CD4-positive, alpha-beta T cell treated with Interleukin-4 for 1 hour (primary cell): Measurements from ENCODE around the gene LPCAT3.
"Not testable (repeated sequence)": the region's sequence is repeated elsewhere in the genome, so short reads cannot be mapped to it uniquely, and the experiment has no call there.

ENCODE experiments used
- DNase-seq, 2 donors: peaks; one replicate each; pipeline ENCODE4 v3.0.0-alpha.2; 2020 to 2022

LPCAT3 gene

DNA sequence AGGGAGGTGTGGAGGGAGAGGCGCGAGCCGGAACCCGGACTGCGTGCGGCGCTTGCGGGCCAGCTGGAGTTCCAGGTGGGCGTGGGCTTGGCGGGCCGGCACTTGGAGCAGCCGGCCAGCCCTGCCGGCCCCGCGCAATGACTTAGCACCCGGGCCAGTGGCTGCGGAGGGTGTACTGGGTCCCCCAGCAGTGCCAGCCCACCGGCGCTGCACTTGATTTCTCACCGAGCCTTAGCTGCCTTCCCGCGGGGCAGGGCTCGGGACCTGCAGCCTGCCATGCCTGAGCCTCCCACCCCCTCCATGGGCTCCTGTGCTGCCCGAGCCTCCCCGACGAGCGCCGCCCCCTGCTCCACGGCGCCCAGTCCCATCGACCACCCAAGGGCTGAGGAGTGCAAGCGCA, 19.1 kb upstream of the LPCAT3 start:
- DNase-seq = not testable (repeated sequence)

DNA sequence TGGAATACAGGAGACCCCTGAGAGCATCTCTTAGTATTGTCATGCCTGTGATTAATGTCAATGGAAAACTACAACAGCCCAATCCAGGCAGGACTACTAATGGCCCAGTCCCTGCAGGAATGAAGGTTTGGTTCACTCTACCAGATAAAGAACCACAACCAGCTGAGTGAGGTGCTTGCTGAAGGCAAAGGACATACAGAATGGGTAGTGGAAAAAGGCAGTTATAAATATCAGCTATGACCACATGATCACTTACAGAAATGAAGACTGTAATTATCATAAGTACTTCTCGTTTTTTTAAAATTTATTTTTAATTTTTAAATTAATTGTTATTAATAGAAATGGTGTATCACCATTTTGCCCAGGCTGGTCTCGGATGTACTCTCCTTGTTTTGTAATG, 17.2 kb upstream of the LPCAT3 start:
- no peak for DNase-seq

DNA sequence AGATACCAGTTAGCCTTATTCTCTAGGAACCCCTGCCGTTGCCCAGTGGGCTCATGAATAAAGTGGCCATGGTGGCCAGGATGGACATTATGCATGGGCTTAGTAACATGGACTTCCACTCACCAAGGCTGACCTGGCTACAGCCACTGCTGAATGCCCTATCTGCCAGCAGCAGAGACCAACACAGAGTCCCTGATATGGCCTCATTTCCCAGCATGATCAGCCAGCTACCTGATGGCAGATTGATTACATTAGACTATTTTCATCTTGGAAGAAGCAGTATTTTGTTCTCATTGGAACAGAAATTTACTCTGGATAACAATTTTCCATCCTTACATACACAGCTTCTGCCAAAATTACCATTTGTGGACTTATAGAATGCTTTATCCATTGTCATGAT, 16.2 kb upstream of the LPCAT3 start:
- no peak for DNase-seq

DNA sequence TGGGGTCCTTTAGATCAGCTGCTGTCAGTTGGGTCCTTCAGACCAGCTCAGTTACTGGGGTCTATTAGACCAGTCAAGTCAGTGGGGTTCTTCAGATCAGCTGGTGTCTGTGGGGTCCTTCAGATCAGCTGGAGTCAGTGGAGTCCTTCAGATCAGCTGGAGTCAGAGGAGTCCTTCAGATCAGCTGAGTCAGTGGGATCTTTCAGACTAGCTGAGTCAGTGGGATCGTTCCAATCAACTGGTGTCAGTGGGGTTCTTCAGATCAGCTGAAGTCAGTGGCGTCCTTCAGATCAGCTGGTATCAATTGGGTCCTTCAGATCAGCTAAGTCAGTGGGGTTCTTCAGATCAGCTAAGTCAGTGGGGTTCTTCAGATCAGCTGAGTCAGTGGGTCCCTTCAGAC, 14.7 kb upstream of the LPCAT3 start:
- no peak for DNase-seq

DNA sequence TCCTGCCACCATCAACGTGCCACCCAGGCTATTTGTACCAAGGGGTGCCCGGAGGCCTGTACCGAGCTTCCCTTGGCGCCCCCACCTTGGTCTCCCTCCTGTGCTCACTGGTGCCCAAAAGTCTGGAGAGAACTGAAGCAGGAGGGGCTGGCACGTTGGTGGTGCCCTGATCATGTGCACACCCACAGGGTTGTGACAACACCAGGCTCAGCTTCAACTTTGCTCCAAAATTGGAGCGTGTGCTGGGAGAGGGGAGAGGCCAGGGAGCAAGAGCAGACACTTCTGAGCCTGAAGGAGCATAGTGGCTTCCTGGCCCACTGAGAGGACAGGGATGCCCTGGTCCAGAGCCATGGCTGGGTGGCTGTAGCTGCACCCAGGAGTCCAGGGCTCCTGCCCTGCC, 13.0 kb upstream of the LPCAT3 start:
- no peak for DNase-seq

DNA sequence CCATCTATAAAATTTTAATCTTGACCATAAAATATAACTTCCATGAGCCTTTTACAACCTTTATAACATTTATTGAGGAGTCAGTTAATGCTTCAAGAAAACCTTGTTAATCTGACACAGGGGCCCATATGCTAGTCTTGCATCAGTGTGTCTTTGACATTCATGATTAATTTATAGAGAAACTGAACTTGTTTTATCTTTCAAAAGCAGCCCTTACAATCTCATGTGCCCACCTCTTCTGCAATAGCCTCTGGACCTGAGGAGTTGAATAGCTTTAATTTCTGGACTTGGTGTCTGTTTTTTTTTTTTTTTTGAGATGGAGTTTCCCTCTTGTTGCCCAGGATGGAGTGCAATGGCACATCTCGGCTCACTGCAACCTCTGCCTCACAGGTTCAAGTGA, 8.6 kb upstream of the LPCAT3 start:
- no peak for DNase-seq

DNA sequence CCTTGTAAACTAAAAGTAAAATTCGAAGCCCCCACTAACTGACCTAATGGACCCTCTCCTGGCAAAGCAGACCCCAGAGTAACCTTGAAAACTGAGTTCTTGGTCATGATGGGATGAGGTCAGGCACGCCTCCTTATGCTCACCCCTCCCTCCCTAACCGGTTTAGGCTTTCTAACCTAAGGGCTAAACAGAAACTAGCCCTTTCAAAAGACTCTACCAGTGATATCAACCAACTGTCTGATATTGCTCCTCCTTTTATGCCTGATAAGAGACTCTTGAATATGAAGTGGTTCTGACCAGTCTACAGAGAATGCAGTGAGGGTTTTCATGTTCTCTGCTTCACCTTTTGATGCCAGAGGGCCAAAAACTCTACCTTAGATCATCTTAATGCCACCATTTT, 4.8 kb upstream of the LPCAT3 start:
- DNase-seq = no peak

DNA sequence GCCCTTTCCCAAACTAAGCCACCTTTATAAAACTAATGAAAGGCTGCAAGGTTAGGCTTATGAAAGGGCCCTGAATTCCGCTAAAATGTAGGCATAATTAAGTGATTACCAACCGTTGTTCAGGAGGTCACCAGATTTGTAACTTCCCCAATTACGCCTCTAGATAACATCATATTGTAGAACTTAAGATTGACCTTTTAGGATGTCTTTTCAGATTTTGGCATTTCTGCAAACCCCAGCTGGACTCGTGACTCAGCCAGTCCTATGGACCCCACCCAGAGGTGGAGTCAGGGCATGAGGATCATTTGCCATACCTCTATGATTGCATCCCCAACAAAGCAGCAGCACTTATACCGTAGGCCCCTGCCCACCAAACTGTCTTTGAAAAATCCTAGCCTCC, 3.7 kb upstream of the LPCAT3 start:
- no peak for DNase-seq

DNA sequence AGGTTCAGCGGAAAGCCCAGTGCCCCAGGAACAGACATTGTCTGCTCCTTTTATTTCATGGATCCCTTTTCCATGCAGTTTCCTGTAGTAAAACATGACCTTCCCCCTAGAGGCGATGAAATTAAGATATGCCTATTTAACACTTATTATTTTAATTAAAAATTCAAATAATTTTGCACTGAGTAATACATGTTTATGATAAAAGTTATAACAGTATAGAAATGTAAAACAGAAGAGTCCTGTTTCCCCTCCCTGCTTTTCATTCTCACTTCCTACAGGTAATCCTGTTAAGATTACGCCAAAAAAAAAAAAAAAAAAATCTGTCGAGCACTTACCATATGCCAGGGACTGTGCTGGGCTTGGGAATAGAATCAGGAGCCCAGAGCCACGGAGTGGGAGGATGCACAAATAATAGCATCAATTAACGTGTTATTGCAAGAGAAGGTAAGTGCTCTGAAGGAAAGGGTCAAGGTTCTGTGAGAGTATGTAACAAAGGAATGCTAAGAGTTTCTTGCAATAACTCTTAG, 830 bp upstream of the LPCAT3 start:
- no peak for DNase-seq

DNA sequence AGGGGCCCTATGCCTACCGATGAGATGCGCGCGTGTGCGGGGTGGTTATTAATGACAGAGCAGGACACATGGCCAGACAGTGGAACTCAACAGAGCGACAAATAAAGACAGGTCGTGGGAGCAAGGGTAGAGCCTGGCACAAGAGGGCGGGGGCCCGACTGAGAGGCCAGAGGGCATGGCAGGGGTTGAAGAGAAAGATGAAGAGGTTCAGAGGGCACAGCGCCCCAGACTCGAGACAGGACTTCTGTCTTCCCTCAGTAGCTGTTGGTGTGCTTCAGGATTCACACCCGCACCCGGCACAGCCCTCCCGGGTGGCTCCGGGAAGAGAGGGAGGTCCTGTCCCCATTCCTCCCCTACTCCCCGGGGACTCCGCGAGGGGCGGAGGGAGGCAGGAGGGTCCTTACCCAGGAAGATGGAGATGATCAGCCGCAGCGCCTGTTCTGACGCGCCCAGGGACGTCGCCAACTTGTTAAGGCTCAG, 366 bp downstream of the LPCAT3 start:
- no peak for DNase-seq

DNA sequence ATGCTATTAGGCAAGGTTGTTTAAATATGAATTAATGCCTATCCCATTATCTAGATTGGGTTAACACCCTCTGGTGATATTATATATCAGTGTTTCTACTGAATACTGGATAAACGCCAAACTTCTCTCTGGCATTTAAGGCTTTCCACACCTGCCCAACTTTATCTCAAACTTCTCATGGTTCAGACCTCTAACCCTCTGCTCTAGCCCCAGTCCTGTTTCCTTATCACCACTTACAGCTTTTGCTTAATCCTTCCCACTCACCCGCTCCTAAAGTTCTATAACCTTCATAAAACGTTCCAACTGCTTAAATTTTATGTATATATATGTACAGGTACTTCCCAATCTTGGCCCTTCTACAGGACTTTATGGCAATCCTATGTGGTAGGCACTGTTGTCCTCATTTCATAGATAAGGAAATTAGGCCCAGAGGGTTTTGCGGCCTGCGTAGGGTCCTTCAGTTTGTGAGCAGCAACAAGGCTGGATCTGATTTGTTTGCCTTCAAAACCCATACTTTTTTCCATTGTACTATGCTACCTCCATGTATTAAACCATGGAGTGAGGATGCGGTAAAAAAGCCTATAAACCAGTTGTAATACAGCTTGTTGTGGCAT, 1.2 kb downstream of the LPCAT3 start:
- DNase-seq = no peak

DNA sequence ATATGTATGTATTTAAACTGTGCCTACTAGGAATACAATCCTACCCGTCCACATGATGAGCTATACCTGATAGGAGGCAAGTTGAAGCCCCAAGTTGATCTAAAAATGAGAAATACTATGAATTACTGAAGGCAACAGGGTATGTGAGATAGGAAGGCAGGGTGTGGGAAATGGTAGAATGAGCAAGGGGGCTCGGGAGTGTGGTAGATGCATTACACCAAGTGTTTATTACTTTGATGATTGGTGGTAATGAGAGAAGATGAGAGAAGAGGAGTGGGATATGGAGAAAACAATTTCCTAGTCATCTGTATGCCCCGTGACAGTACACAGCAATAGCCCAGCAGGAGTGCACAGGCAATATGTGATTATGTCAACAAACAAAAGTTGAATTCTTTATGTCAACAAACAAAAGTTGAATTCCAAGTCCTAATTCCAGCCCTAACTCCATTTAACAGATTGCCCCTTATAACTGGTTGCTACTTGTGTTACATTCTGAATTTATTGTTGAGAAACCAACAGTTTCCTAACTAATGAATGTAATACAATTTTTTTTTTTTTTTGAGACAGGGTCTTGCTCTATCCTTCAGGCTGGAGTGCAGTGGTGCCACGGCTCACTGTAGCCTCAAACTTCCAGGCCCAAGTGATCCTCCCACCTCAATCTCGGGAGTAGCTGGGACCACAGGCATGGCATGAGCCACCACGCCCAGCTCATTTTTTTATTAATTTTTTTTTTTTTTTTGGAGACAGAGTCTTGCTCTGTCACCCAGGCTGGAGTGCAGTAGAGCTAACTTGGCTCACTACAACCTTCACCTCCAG, 2.5 kb downstream of the LPCAT3 start:
- no peak for DNase-seq

DNA sequence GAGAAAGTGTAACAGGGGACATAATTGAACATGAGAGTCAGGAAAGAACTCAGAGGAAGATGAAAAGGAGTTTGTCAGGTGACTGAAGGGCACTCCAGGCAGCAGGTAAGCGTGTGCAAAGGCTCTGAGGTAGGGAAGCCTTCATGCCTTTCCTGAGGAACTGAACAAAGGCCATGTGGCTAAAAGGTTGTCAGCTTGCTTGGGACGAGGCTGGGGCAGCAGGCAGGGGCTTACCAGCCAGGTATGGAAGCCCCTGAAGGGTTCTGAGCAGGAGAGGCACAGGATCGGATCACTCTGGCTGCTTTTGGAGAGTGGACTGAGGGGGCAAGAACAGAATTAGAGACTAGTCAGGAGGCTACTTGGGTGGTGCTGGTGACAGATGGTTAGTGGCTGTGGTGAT, 5.2 kb downstream of the LPCAT3 start:
- DNase-seq = no peak

DNA sequence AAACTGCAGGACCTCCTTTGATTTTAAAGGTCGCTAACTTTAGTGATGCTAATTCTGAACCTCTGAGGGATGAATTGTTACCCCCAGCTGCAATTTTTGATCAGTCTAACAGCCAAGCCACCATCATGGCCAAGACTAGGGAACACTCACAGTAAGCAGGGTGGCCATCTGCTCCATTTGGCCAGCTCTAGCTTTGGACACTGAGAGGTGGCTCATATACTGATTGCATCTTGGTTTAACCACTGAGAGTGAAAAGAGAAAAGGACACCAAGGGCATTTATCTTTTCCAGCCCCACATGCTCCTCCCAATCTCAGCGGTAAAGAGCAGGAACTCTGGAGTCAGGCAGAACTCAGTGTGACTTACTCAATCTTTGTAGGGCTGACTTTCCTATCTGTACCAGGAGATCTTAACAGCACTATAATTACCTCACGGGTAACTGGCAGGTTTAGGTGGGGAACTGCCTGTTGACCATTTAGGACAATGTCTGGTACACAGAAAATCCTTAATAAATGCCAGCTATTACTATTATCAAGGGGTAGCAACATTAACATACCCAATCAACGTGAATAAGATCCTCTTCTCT, 6.2 kb downstream of the LPCAT3 start:
- no peak for DNase-seq

DNA sequence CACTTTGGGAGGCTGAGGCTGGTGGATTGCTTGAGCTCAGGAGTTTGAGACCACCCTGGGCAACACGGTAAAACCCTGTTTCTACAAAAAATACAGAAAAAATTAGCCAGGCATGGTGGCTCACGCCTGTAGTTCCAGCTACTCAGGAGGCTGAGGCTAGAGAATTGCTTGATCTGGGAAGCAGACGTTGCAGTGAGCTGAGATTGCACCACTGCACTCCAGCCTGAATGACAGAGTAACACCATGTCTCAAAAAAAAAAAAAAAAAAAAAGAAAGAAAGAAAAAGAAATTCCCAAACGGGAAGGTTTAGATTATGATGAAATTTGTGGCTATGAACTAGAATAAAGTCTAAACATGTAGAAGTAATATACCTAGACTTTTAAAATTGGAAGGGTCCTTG, 6.9 kb downstream of the LPCAT3 start:
- not testable (repeated sequence) for DNase-seq

DNA sequence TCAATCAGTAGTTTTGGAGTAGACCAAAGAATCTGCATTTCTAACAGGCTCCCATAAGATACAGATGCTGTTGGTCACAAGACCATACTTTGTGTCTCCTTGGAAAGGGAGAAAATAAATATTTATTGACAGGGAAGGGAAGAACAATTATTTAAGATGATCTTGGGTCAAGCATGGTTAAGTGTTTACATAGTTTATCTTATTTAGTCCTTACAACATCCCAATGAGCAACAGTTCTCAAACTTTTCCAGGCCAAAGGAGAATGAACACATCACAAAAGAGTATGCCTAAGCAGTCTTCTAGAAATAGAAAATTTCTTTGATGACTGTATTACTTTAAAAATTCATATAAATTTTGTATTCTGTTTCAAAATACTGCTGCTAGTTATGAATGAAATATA, 8.8 kb downstream of the LPCAT3 start:
- no peak for DNase-seq

DNA sequence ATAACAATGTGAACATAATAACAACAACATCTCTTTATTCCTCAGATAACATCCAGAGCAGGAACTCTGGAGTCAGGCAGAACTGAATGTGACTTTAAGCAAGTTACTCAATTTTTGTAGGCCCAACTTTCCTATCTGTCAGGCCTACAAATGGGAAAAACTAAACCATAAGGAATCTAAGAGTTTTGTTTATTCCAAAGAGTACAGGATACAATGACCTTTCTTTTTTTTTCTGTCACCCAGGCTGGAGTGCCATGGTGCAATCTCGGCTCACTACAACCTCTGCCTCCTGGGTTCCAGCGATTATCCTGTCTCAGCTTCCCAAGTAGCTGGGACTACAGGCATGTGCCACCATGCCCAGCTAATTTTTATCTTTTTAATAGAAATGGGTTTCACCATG, 9.4 kb downstream of the LPCAT3 start:
- no peak for DNase-seq

DNA sequence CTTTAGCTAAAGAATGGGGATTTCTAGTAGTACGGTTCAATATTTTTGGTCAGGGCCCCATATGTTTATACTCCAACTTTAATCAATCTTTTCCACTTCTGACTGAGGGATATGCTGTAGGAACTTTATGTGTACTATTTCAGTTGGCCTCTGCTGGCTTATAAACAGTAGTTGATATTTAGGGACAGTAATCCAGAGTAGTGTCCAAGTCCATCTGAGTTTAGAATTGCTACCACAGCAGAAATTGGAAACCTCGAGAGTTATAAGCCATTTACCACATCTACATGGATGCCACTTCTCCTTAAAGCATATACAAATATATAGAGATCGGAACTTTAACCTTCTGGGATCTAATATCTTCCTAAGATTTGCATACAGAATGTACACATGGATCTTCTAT, 11.6 kb downstream of the LPCAT3 start:
- DNase-seq = no peak

DNA sequence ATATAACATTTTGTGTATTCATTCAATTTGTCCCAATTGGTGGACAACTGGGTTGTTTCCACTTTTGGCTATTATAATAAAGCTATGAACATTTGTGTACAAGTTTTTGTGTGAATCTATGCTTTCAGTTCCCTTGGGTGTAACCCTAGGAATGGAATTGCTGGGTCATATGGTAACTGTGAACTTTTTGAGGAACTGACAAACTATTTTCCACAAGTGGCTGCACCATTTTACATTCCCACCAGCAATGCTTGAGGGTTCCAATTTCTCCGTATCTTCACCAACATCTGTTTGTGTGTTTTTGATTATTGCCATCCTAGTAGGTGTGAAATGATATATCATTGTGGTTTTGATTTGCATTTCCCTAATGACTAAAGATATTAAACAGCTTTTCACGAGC, 13.0 kb downstream of the LPCAT3 start:
- DNase-seq = no peak

DNA sequence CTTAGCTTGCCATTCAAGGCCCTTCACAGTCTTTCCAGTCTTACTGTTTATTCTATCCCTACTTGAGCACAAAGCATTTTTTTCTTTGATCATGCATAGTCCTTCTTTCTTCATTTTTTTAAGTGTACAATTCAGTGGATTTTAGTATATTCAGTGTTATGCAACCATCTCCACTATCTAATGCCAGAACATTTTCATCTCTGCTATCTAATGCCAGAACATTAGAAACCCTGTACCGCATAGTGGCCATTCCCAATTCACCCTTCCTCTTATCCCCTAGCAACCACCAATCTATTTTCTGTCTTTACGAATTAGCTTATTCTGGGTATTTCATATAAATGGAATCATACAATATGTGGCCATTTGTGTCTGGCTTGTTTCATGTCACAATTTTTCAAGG, 13.4 kb downstream of the LPCAT3 start:
- DNase-seq = no peak

DNA sequence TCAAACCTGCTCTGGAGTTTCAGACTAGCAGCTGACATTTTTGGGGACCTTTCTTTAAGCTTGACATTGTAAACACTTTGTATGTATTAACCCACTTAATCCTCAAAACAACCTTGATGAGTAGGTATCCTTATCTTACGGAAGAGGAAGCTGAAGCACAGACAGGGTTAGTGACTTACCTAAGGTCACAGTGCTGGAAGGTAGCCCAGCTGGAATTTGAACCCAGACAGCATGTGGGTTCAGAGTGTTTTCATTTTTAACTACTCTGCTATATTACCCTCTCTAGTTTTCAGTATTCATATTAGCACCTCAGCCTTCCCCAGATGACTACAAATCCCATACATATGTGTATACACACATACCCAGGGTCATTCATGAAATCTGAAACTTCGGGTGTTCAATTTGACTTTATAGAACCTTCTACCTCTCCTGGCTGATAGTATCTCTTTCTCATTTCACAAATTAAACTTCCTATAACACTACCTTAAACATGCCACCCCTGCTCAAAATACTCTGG, 13.9 kb downstream of the LPCAT3 start:
- DNase-seq = no peak

DNA sequence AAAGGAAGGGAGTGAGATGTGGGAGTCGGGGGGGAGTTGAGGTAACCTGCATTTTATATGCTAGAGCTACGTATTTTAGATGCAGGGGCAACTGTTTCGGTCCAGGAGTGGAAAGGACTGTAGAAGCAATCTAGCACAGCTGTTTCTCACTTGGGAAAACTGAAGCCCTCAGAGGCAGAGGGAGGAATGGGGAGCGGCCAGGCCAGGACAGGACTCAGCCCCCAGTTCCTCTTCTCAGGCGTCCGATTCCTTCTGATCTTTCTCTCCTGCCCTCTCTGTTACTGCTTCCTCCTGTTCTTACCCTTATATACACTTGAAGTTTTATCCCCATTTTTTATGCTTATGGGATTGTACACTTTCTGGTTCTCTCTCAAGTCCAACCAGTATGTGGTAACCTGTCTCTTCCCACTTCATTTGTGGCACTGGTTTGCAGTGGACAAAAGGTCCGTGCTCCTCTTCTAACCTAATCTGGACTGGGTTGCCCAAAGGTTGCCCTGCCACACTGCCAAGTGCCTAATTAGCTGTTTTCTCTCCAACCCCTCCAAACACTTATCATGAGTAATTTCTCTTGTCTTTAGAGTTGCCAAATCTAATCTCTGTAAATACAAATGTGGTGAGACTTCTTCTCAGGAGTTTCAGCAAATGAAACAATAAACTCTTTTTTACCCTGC, 16.2 kb downstream of the LPCAT3 start:
- DNase-seq = no peak

DNA sequence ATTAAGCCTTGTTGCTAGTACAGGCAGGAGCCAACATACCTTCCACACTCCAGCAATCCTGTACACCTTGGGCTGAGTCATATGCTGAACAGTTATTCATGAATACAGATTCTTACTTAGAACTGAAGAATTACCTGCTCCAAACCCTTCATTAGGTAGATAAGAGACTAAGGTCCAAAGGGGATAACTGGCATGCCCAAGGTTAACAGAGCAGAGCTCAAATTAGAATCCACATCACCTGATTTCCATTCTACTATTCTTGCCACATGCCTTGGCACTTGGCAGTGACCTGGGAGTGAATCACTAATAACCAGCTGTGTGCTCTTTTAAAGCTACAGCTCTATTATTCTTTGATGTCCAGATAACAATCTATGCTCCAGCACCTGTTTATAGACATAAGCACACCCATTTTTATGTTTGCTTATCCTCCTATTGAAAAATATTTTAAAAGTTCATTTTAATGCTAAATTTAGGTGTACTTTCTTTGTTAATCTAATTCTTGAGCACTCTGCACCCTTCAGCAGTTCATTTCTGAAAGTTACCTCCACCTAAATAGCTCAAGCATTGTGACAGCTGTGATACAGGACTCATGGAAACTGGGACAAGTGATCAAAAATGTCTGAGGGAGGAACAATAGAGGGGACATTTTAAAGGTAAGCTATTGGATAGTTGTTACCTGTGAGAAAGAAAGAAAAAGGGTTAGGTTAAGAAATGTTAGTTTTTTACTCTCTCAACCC, 19.4 kb downstream of the LPCAT3 start:
- no peak for DNase-seq
